Measurements from ENCODE around the gene ACTG2. TPM values are rescaled to one million over a fixed set of nuclear protein-coding genes. Genes with fewer than 3 reads are reported as not detected.
A peak's percentile ranks its signal among the peaks of the same experiment; 100 is the strongest.

Gene ACTG2
- total RNA-seq, 3 donors from 2014 or later (not counting 1 experiment from before 2014, with no cell fraction given): not detected

DNA sequence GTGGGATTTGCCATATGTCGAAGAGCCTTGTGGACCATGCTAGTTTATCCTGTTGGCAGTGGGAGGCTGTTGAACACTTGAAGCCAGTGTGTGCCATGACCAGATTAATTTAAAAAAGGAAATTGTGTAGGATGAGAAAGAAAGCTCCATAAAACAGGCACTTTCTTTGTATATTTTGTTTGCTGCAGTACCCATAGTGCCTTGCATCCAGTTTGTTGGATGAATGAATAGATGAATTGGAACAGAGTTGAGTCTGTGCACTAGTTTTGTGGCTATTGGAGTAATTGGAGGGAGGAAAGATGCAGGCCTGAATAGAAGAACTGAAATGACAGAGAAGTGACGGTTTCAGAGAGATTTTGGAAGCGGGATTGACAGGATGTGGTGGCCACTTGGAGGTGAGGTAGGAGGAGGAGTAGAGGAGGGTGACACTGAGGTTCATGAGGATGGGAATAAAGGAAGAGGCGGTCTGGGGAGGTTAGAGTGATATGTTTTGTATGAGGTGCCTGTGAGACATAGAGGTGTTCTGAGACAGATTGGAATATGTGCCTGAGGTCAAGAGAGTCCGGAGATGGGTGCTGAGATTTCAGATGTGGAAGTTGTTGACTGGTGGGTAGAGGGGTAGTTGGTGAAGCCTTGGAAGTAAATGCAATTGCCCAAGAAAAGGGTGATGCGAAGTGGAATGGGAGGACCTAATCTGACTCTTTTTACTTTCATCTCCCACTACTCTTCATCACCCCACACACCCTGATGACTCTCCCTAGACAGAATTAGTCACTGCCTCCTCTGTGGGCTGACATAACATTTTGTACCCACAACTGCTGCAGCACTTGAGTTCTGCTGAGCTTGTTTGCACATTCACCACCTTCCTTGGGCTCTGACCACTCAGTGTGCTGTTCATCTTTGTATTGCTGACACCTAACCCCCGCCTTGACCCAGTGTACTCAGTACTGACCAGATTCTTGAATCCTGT lies 39.0 kb downstream of the ACTG2 start:
- DNase-seq (no peak), ATAC-seq (peak; percentile 67 to 81 (median 72))
- Histone ChIP-seq H3K9me3 (ENCODE audit: control insufficient read depth, insufficient read depth, low read length) (no peaks in the 10 kb centered on the region), H3K4me3 (ENCODE audit: low read length) (no peak overlapping the region), H3K4me1 (ENCODE audit: control insufficient read depth, insufficient read depth, low read length) (peaks cover 19% of the 10 kb centered on the region), H3K27me3 (ENCODE audit: control insufficient read depth, insufficient read depth, low read length) (no peaks in the 10 kb centered on the region), H3K36me3 (ENCODE audit: control insufficient read depth, insufficient read depth, low read length) (peaks cover 22% of the 10 kb centered on the region), H3K27ac (ENCODE audit: low read length) (peak overlapping the region; percentile 29)
- Mint-ChIP-seq H3K36me3 (no peaks in the 10 kb centered on the region), H3K9me3 (no peaks in the 10 kb centered on the region), H3K27ac (peak overlapping the region; percentile 24 to 85), H3K4me1 (peaks cover 65 to 66% of the 10 kb centered on the region in 2 donors), H3K27me3 (ENCODE audit: low read depth in 2 of 2) (no peaks in the 10 kb centered on the region), H3K4me3 (no peak overlapping the region)
- intact Hi-C loops (cut with micrococcal nuclease): no loop called here
- TF ChIP-seq, protein P1, sequence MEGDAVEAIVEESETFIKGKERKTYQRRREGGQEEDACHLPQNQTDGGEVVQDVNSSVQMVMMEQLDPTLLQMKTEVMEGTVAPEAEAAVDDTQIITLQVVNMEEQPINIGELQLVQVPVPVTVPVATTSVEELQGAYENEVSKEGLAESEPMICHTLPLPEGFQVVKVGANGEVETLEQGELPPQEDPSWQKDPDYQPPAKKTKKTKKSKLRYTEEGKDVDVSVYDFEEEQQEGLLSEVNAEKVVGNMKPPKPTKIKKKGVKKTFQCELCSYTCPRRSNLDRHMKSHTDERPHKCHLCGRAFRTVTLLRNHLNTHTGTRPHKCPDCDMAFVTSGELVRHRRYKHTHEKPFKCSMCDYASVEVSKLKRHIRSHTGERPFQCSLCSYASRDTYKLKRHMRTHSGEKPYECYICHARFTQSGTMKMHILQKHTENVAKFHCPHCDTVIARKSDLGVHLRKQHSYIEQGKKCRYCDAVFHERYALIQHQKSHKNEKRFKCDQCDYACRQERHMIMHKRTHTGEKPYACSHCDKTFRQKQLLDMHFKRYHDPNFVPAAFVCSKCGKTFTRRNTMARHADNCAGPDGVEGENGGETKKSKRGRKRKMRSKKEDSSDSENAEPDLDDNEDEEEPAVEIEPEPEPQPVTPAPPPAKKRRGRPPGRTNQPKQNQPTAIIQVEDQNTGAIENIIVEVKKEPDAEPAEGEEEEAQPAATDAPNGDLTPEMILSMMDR (IDR thresholded peaks at IDR 0.05): no peak
- WGBS (ENCODE audit: insufficient coverage): 73% methylated on average over 7 of the region's 7 CpGs

DNA sequence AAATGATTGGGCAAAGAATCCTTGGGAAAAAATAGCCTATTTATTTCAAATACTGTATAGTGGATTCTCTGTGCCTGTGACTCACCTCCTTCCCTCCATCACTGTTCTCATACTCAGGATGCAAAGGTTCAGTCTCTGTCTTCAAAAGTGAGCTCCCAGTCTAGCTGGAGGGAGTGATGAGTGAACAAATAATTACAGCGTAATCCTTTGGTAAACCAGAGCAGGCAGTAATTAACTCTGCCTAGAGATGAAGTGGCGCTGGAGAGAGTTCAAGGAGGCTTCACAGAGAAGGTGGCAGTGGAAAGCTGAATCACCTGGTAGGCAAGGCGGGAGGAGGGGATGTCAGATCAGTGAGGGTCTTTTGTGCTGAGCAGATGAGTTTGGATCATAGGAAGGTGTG lies 40.4 kb downstream of the ACTG2 start:
- H3K27me3 Mint-ChIP-seq (ENCODE audit: low read depth in 2 of 2): no peaks in the 10 kb centered on the region
- no peaks in the 10 kb centered on the region for H3K9me3 Mint-ChIP-seq
- H3K4me1 Mint-ChIP-seq: peaks cover 72% of the 10 kb centered on the region in 2 donors
- Histone ChIP-seq H3K27ac (ENCODE audit: low read length) (no peak overlapping the region), H3K4me3 (ENCODE audit: low read length) (no peak overlapping the region), H3K27me3 (ENCODE audit: control insufficient read depth, insufficient read depth, low read length) (no peaks in the 10 kb centered on the region), H3K4me1 (ENCODE audit: control insufficient read depth, insufficient read depth, low read length) (peaks cover 13% of the 10 kb centered on the region), H3K36me3 (ENCODE audit: control insufficient read depth, insufficient read depth, low read length) (peaks cover 24% of the 10 kb centered on the region), H3K9me3 (ENCODE audit: control insufficient read depth, insufficient read depth, low read length) (no peaks in the 10 kb centered on the region)
- no peak overlapping the region for H3K4me3 Mint-ChIP-seq
- intact Hi-C loops (cut with micrococcal nuclease): no loop called here
- ATAC-seq: no peak
- no peaks in the 10 kb centered on the region for H3K36me3 Mint-ChIP-seq
- peak overlapping the region; percentile 24 to 85 for H3K27ac Mint-ChIP-seq
- DNase-seq: no peak
- TF ChIP-seq, protein P1 (IDR thresholded peaks at IDR 0.05): no peak
- 97% methylated on average over 3 of the region's 3 CpGs for WGBS (ENCODE audit: insufficient coverage)

DNA sequence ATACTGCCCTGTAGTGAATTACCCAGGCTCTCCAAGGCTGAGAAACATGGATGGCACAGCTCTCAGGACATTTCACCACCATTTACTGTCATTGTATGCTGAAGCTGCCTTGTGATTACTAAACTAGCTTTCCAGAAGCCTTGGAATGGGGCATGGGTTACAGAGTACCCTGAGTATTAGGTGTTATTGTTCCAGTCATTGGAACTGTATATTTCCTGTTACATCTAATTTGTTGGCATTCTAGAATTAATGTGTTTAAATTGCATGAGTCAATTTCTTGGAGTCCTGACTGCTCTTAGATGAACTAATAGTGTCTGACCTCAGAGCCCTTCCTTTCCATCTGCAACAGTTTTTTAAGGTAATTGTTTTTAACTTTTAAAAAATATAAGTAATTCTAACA lies 42.8 kb downstream of the ACTG2 start:
- TF ChIP-seq, protein P1 (IDR thresholded peaks at IDR 0.05): no peak

More for the DNA sequence above, 42.8 kb downstream of the ACTG2 start:
- DNase-seq (no peak), ATAC-seq (no peak)
- Histone ChIP-seq H3K9me3 (ENCODE audit: control insufficient read depth, insufficient read depth, low read length) (no peaks in the 10 kb centered on the region), H3K36me3 (ENCODE audit: control insufficient read depth, insufficient read depth, low read length) (peaks cover 24% of the 10 kb centered on the region), H3K27me3 (ENCODE audit: control insufficient read depth, insufficient read depth, low read length) (no peaks in the 10 kb centered on the region), H3K4me3 (ENCODE audit: low read length) (no peak overlapping the region), H3K4me1 (ENCODE audit: control insufficient read depth, insufficient read depth, low read length) (peaks cover 7% of the 10 kb centered on the region), H3K27ac (ENCODE audit: low read length) (no peak overlapping the region)
- H3K27ac Mint-ChIP-seq: peak overlapping the region in 1 of 2 donors; percentile 62
- no peaks in the 10 kb centered on the region for H3K27me3 Mint-ChIP-seq (ENCODE audit: low read depth in 2 of 2)
- H3K36me3 Mint-ChIP-seq: no peaks in the 10 kb centered on the region
- H3K4me1 Mint-ChIP-seq: peaks cover 65% of the 10 kb centered on the region in 2 donors
- intact Hi-C loops (cut with micrococcal nuclease): loop anchor here (5.0 kb wide), 1 partner anchor 38 kb away; no protein-coding TSS in a partner anchor
- H3K4me3 Mint-ChIP-seq: no peak overlapping the region
- no peaks in the 10 kb centered on the region for H3K9me3 Mint-ChIP-seq
